ENCODE data around the gene KPNB1.

DNA sequence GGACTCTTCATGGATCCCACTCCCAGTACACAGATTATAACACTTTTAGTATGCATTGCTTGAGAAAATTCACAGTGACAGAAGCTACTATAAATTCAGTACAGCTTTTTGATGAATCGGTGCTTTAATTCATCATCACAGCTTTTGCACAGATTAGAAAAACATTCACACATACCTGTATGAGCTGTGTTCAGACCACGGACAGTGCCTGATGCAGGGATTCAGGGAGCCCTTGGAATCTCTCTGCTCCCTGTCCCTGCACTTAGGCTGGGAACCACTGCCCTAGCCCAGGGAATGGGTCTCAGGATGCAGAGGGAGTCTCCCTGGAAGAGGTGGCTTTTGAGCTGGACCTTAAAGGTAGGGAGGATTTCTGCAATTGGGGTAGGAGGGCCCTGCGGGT, 58.2 kb downstream of the KPNB1 start:
- TF ChIP-seq, protein P1, sequence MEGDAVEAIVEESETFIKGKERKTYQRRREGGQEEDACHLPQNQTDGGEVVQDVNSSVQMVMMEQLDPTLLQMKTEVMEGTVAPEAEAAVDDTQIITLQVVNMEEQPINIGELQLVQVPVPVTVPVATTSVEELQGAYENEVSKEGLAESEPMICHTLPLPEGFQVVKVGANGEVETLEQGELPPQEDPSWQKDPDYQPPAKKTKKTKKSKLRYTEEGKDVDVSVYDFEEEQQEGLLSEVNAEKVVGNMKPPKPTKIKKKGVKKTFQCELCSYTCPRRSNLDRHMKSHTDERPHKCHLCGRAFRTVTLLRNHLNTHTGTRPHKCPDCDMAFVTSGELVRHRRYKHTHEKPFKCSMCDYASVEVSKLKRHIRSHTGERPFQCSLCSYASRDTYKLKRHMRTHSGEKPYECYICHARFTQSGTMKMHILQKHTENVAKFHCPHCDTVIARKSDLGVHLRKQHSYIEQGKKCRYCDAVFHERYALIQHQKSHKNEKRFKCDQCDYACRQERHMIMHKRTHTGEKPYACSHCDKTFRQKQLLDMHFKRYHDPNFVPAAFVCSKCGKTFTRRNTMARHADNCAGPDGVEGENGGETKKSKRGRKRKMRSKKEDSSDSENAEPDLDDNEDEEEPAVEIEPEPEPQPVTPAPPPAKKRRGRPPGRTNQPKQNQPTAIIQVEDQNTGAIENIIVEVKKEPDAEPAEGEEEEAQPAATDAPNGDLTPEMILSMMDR (IDR thresholded peaks at IDR 0.05; ENCODE audit: insufficient read depth, low read length): no peak
- TF ChIP-seq, protein P2, sequence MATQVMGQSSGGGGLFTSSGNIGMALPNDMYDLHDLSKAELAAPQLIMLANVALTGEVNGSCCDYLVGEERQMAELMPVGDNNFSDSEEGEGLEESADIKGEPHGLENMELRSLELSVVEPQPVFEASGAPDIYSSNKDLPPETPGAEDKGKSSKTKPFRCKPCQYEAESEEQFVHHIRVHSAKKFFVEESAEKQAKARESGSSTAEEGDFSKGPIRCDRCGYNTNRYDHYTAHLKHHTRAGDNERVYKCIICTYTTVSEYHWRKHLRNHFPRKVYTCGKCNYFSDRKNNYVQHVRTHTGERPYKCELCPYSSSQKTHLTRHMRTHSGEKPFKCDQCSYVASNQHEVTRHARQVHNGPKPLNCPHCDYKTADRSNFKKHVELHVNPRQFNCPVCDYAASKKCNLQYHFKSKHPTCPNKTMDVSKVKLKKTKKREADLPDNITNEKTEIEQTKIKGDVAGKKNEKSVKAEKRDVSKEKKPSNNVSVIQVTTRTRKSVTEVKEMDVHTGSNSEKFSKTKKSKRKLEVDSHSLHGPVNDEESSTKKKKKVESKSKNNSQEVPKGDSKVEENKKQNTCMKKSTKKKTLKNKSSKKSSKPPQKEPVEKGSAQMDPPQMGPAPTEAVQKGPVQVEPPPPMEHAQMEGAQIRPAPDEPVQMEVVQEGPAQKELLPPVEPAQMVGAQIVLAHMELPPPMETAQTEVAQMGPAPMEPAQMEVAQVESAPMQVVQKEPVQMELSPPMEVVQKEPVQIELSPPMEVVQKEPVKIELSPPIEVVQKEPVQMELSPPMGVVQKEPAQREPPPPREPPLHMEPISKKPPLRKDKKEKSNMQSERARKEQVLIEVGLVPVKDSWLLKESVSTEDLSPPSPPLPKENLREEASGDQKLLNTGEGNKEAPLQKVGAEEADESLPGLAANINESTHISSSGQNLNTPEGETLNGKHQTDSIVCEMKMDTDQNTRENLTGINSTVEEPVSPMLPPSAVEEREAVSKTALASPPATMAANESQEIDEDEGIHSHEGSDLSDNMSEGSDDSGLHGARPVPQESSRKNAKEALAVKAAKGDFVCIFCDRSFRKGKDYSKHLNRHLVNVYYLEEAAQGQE (IDR thresholded peaks at IDR 0.05; ENCODE audit: insufficient replicate concordance, low read depth): no peak
